Tibial nerve (tissue), 3 donors: ENCODE data around the gene CADPS2.

Experiments
- CTCF ChIP-seq, 5 experiments: fragments of 200-600 bp in 3 of 5; fragments of 450-650 bp in 2 of 5; sonication (generic) in 3 of 5; IDR thresholded peaks; one replicate each; pipeline ENCODE4 v1.5.1; 2016 to 2019; ENCODE audit warnings: antibody characterized with exemption in 5 of 5, mild to moderate bottlenecking in 3 of 5, moderate library complexity in 2 of 5
- POLR2A ChIP-seq, 2 donors: fragments of 450-650 bp; IDR thresholded peaks; one replicate each; pipeline ENCODE4 v1.6.1; 2017; ENCODE audit warnings: antibody characterized with exemption in 2 of 2, mild to moderate bottlenecking in 2 of 2, moderate library complexity in 2 of 2

GRCh38 chr7:122525355-122525754, 360.9 kb downstream of the CADPS2 start:
- TF ChIP-seq POLR2A (IDR thresholded peaks at IDR 0.05) (no peak), CTCF (IDR thresholded peaks at IDR 0.05) (no peak)
